Osteocyte (in vitro differentiated cells): ENCODE data around the gene FOSL1. TPM values are rescaled to one million over a fixed set of nuclear protein-coding genes. Genes with fewer than 3 reads are reported as not detected.

Experiments
- DNase-seq: peaks from one replicate; pipeline ENCODE4 v3.0.0; 2021; ENCODE audit warnings: mixed read lengths; ENCODE audit not compliant: unreplicated experiment; ENCODE audit errors: extremely low spot score
- H3K27ac Mint-ChIP-seq: one replicate; pipeline ENCODE4 v1.8.0; 2021; ENCODE audit warnings: mild to moderate bottlenecking, mixed read lengths; ENCODE audit not compliant: unreplicated experiment
- H3K27me3 Mint-ChIP-seq: one replicate; pipeline ENCODE4 v1.8.0; 2021; ENCODE audit warnings: mixed read lengths; ENCODE audit not compliant: unreplicated experiment
- H3K36me3 Mint-ChIP-seq: one replicate; pipeline ENCODE4 v1.8.0; 2021; ENCODE audit warnings: mixed read lengths; ENCODE audit not compliant: unreplicated experiment
- H3K4me1 Mint-ChIP-seq: one replicate; pipeline ENCODE4 v1.8.0; 2021; ENCODE audit warnings: mixed read lengths; ENCODE audit not compliant: unreplicated experiment
- H3K4me3 Mint-ChIP-seq: one replicate; pipeline ENCODE4 v1.8.0; 2021; ENCODE audit warnings: mild to moderate bottlenecking, moderate library complexity, mixed read lengths; ENCODE audit not compliant: unreplicated experiment
- H3K9me3 Mint-ChIP-seq: one replicate; pipeline ENCODE4 v1.8.0; 2021; ENCODE audit warnings: mixed read lengths; ENCODE audit not compliant: unreplicated experiment
- CTCF ChIP-seq: fragments of 200-600 bp; sonication (generic); IDR thresholded peaks from 2 replicates; pipeline ENCODE4 v1.5.0; 2021; ENCODE audit warnings: antibody characterized with exemption, mild to moderate bottlenecking, moderate library complexity
- total RNA-seq: library from RNA; stranded (reverse); gene quantifications from 2 replicates; pipeline ENCODE4 v1.2.1, GENCODE V29; 2021

Gene FOSL1
- total RNA-seq, 1 donor from 2014 or later, result 38.0 TPM

- no peak for TF ChIP-seq CTCF
- Mint-ChIP-seq H3K4me3 (no peak overlapping the region), H3K4me1 (no peaks in the 10 kb centered on the region), H3K9me3 (peaks cover 4% of the 10 kb centered on the region), H3K27ac (no peak overlapping the region), H3K36me3 (peaks cover 15% of the 10 kb centered on the region), H3K27me3 (no peaks in the 10 kb centered on the region)
- no peak for DNase-seq
These were observed 52.4 kb downstream of the FOSL1 start for GRCh38 chr11:65847746-65848145.

DNA sequence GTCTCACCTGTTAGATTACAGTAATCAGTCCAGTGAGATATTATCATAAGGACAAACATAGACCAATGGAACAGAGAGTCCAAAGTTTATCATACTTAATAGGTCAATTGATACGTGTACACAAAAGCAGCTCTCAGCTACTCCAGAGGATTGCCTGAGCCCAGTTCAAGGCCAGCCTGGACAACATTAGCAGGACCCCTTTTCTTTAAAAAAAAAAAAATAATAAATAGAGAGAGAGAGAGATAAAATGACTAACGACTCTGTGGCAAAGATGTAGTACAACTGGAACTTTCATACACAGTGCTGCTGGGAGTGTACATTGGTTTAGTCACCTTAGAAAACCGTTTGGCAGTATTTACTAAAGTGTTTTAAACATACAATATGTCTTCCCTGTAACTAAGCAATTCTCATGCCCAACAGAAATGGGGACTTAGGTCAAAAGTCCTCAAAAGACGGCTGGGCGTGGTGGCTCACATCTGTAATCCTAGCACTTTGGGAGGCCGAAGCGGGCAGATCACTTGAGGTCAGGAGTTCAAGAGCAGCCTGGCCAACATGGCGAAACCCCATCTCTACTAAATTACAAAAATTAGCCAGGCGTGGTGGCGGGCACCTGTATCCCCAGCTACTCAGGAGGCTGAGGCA lies 55.8 kb downstream of the FOSL1 start:
- Mint-ChIP-seq H3K9me3 (no peaks in the 10 kb centered on the region), H3K4me3 (no peak overlapping the region), H3K36me3 (no peaks in the 10 kb centered on the region), H3K27me3 (no peaks in the 10 kb centered on the region), H3K4me1 (no peaks in the 10 kb centered on the region), H3K27ac (no peak overlapping the region)
- no peak for TF ChIP-seq CTCF
- DNase-seq, result no peak

- Mint-ChIP-seq H3K27me3 (no peaks in the 10 kb centered on the region), H3K4me3 (no peak overlapping the region), H3K9me3 (no peaks in the 10 kb centered on the region), H3K36me3 (no peaks in the 10 kb centered on the region), H3K27ac (no peak overlapping the region), H3K4me1 (no peaks in the 10 kb centered on the region)
- TF ChIP-seq CTCF, result no peak
- no peak for DNase-seq
These were observed 56.4 kb downstream of the FOSL1 start for GRCh38 chr11:65843811-65844210.

DNA sequence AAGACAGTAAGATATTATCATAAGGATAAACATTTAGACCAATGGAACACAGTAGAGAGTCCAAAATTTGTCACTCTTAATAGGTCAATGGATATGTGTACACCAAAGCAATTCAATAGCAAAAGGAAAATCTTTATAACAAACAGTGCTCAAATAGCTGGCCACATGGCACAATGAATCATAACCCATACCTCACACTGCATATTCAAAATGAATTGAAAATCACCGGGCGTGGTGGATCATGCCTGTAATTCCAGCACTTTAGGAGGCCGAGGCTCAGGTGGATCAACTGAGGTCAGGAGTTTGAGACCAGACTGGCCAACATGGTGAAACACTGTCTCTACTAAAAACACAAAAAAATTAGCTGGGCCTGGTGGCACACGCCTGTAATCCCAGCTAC lies 58.0 kb downstream of the FOSL1 start:
- Mint-ChIP-seq H3K27me3 (no peaks in the 10 kb centered on the region), H3K36me3 (peaks cover 1% of the 10 kb centered on the region), H3K9me3 (no peaks in the 10 kb centered on the region), H3K27ac (no peak overlapping the region), H3K4me1 (peaks cover 1% of the 10 kb centered on the region), H3K4me3 (no peak overlapping the region)
- no peak for TF ChIP-seq CTCF
- no peak for DNase-seq

Other genes starting within 250 kb of the FOSL1 start
- 77.4 and 79.7 TPM in 2 replicates for gene RELA, start 237.5 kb downstream of the FOSL1 start, total RNA-seq
- 60.4 and 66.5 TPM in 2 replicates for gene KAT5, start 188.1 kb downstream of the FOSL1 start, total RNA-seq
- gene RNASEH2C, start 179.6 kb downstream of the FOSL1 start, total RNA-seq, result 54.2 and 55.6 TPM in 2 replicates
- gene AP5B1, start 119.4 kb downstream of the FOSL1 start, total RNA-seq, result 19.0 and 21.0 TPM in 2 replicates
- not detected in 2 replicates for gene OVOL1, start 113.3 kb downstream of the FOSL1 start, total RNA-seq
- 4.0 and 4.1 TPM in 2 replicates for gene SNX32, start 66.4 kb downstream of the FOSL1 start, total RNA-seq
- gene CFL1, start 42.2 kb downstream of the FOSL1 start, total RNA-seq, result 939 and 946 TPM in 2 replicates
- gene MUS81, start 40.0 kb downstream of the FOSL1 start, total RNA-seq, result 63.7 and 68.5 TPM in 2 replicates
- 130 and 131 TPM in 2 replicates for gene EFEMP2, start 27.6 kb downstream of the FOSL1 start, total RNA-seq
- not detected in 2 replicates for gene CTSW, start 20.6 kb downstream of the FOSL1 start, total RNA-seq
- 92.4 and 92.8 TPM in 2 replicates for gene FIBP, start 11.9 kb downstream of the FOSL1 start, total RNA-seq
- gene CCDC85B, start 9.7 kb downstream of the FOSL1 start, total RNA-seq, result 35.2 and 39.0 TPM in 2 replicates
- gene C11orf68, start 18.7 kb upstream of the FOSL1 start, total RNA-seq, result 81.2 and 83.5 TPM in 2 replicates
- gene DRAP1, start 19.0 kb upstream of the FOSL1 start, total RNA-seq, result 106 and 107 TPM in 2 replicates
- gene TSGA10IP, start 45.1 kb upstream of the FOSL1 start, total RNA-seq, result not detected in 2 replicates
- 45.5 and 55.9 TPM in 2 replicates for gene SART1, start 61.3 kb upstream of the FOSL1 start, total RNA-seq
- gene EIF1AD, start 101.8 kb upstream of the FOSL1 start, total RNA-seq, result 34.6 and 38.1 TPM in 2 replicates
- 207 and 216 TPM in 2 replicates for gene BANF1, start 102.1 kb upstream of the FOSL1 start, total RNA-seq
- not detected in 2 replicates for gene CST6, start 111.6 kb upstream of the FOSL1 start, total RNA-seq
- 0.54 and 1.1 TPM in 2 replicates for gene CATSPER1, start 126.1 kb upstream of the FOSL1 start, total RNA-seq
- 0.71 and 0.94 TPM in 2 replicates for gene GAL3ST3, start 148.8 kb upstream of the FOSL1 start, total RNA-seq
- gene SF3B2, start 152.0 kb upstream of the FOSL1 start, total RNA-seq, result 193 and 198 TPM in 2 replicates
- gene PACS1, start 169.9 kb upstream of the FOSL1 start, total RNA-seq, result 83.8 and 84.9 TPM in 2 replicates